HG03066 (cell line): Measurements from ENCODE around the gene ARMC12.

ENCODE experiments used
- ATAC-seq: cut with Tn5 transposase; IDR thresholded peaks from one replicate; pipeline ENCODE4 v1.9.1; 2021; ENCODE audit warnings: low read depth; ENCODE audit not compliant: unreplicated experiment

ARMC12 gene

DNA sequence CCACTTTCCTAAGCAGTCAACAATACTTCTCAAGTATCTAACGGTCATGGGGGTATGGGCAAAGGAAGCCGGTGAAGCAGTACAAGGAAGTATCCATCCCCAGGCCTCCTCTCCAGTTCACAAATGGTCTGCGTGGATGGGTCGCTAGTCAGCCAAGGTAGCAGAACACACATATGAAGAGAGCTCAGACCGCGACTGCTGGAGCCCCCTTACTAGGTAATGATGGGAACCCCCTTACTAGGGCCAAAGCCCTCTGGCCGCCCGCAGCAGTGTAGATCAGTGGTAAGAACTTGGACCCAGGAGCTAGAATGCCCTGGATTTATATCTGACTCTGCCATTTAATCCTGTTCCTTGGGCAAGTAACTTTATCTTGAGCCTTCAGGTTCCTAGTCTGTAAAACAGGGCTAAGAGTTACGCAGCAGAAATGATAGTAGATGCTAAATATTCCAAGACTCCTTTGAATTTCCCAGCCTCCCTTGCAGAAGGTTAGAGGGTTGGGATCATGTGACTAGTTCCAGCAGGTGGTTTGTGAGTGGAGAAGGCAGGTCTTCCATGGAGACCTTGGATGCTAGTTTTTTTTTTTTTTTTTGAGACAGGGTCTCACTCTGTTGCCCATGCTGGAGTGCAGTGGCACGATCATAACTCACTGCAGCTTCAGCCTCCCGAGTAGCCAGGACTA lies 37.4 kb downstream of the ARMC12 start:
- no peak for ATAC-seq

- no peak for ATAC-seq
These were observed 38.2 kb downstream of the ARMC12 start for GRCh38 chr6:35775031-35775430.

GRCh38 chr6:35776364-35777215 lies 39.8 kb downstream of the ARMC12 start, which contains the start of gene CLPSL2:
Gene CLPSL2, plus strand, starts transcription at chr6:35776598. Its CDS starts 21 bp downstream, at chr6:35776619.
- ATAC-seq = no peak

DNA sequence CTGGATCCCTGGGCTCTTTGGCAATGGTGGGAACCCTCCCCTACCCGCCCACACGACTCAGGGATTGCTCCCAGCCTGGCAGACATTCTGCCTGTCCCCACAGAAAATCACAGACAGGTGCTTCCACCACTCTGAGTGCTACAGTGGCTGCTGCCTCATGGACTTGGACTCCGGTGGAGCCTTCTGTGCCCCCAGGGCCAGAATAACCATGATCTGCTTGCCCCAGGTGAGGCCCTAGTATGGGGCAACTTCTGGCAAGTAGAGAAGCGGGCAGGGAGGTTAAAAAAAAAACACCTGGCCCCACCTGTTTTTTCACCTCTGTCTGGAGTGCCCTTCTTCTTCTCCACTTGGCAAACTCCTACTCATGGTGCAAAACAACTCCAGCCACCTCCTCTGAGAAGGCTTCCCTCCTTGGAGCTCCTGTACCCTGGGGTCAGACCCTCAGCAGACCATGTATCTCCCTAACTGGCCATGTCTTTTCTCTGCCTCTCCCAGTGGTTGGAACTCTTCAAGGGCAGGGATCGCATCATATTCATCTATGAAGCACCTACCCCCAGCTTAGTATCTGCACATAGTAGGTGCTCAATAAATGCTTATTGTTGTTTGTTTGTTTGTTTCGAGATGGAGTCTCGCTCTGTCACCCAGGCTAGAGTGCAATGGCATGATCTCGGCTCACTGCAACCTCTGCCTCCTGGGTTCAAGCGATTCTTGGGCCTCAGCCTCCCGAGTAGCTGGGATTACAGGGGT lies 40.7 kb downstream of the ARMC12 start:
- ATAC-seq = no peak

GRCh38 chr6:35778437-35778836 lies 41.6 kb downstream of the ARMC12 start:
- no peak for ATAC-seq

DNA sequence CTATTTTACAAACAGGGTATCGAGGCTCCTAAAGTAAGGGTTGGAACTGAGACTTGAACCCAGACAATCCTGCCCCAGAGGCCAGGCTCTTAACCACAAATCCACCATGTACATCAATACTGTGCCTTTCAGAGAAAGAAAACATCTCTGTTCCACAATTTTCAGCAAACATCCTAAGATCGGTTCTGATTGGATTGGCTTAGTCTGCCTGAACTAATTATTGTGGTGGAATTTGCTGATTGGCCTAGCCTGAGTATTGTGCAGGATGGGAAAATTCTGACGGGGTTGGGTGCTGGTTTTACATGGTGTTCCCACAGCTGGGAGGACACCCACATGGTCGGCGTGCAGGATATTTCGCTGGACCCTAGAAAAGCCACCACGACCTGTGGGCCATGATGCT lies 43.9 kb downstream of the ARMC12 start, which contains the start of gene CLPSL1:
CLPSL1 (plus strand) TSS at position 301 of the 400 bp plus-strand sequence; CDS start at position 393, 92 bp downstream.
- ATAC-seq = no peak

DNA sequence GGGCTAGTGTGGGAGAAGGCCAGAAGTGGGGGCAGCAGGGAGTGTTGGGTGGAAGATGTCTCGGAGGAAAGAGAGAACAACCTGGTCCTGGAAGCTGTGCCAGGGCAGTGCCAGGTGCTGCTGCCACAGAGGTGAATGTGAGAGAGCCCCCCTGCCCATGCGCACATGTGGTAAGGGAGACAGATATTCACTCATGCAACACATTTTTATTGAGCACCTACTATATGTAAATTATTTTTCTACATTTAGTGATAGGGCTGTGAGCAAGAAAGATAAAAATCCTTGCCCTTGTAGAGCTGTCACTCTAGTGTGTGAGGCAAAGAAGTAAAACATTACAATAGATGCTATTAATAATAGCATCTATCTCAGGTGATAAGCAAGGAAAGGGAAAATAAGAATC lies 44.5 kb downstream of the ARMC12 start:
- ATAC-seq = no peak

DNA sequence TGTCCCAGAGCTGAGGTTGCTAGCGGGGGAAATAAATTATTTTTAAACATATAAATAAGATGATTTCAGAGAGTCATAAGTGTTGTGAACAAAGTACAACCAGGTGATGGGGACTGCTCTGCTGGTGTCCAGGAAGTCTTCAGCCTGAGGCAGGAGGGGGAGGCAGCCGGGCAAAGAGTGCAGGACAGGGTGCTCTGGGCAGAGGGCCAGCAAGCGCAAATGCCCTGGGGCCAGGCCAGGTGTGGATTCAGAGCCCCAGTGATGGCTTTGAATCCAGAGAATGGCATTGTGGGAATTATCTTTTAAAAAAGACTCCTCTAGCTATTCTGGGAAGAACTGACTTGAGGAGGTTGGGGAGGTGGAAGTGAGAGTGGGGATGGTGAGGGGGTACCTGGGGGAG lies 45.6 kb downstream of the ARMC12 start:
- no peak for ATAC-seq

DNA sequence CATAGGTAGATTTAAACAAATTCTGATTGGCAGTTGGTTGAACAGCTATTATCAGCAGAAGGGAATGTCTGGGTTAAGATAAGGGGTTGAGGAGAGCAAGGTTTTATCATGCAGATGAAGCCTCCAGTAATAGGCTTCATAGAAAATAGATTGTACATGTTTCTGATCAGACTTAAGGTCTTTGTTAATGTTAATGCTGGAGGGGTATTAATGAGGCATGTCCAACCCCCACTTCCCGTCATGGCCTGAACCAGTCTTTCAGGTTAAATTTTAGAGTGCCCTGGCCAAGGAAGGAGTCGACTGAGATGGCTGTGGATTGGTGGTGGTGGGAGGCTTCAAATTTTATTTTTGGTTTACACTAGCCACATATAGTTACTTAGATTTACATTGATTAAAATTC lies 47.4 kb downstream of the ARMC12 start:
- ATAC-seq = no peak

GRCh38 chr6:35786272-35786671 lies 49.4 kb downstream of the ARMC12 start:
- no peak for ATAC-seq

DNA sequence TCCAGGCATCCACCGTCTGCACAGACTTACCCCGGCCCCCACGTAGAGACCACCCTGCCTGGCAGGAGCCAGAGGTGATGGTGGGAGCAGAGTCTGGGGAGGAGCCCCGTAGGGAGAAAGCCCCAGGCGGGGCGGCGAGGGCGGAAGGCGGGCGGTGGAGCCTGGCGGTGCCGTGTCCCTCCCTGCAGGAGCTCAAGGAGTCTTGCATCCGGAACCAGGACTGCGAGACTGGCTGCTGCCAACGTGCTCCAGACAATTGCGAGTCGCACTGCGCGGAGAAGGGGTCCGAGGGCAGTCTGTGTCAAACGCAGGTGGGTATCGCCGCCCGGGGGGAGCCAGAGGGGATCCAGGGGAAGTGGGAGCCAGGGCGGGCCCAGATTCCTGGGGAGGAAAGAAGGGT lies 50.0 kb downstream of the ARMC12 start:
- no peak for ATAC-seq

GRCh38 chr6:35787266-35788218 lies 50.7 kb downstream of the ARMC12 start:
- no peak for ATAC-seq

GRCh38 chr6:35788423-35788982 lies 51.7 kb downstream of the ARMC12 start:
- ATAC-seq = no peak

DNA sequence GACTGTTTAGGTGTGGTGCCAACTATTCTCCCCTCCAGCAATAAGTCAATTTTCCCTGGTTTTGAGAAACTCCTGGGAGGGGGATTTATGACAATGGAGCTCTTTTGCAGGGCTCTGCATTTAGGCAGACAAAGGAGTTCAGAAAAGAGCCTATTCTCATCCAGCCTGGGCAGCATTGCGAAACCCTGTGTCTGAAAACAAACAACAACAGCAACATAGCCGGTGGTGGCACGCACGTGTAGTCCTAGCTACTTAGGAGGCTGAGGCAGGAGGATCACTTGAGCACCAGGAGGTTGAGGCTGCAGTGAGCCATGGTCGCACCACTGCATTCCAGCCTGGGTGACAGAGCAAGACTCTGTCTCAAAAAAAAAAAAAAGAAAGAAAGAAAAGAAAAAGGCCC lies 53.9 kb downstream of the ARMC12 start:
- ATAC-seq = no peak

GRCh38 chr6:35794536-35795452 lies 58.0 kb downstream of the ARMC12 start:
- no peak for ATAC-seq

- no peak for ATAC-seq
These were observed 58.7 kb downstream of the ARMC12 start for GRCh38 chr6:35795453-35796071.

- no peak for ATAC-seq
These were observed 59.4 kb downstream of the ARMC12 start for GRCh38 chr6:35796236-35796635.

GRCh38 chr6:35797837-35798526 lies 61.1 kb downstream of the ARMC12 start:
- no peak for ATAC-seq
